A549 (cell line): ENCODE data around the gene DNM1. TPM values are rescaled to one million over a fixed set of nuclear protein-coding genes. Genes with fewer than 3 reads are reported as not detected.

ENCODE experiments used
- ATAC-seq, 2 experiments: fragments of 200-7000 bp in 1 of 2; fragments of >200 bp in 1 of 2; cut with Nextera tagmentation in 1 of 2; cut with Tn5 transposase in 1 of 2; 3 replicates each; pipeline versions ENCODE4 v1.8.0 to v1.9.1; 2018 to 2020; ENCODE audit warnings: mild to moderate bottlenecking in 1 of 2, moderate library complexity in 1 of 2
- CTCF ChIA-PET: fragments of 300-600 bp; sonication (Branson Sonifier 250); formaldehyde crosslinking; extraction: SDS; loops from one replicate; lab custom pipeline; 2021; ENCODE audit warnings: antibody characterized with exemption, inconsistent platforms; lab: Yijun Ruan, JAX
- POLR2A ChIA-PET: fragments of 350-600 bp; formaldehyde crosslinking; extraction: SDS; loops from one replicate; lab custom pipeline; 2021; ENCODE audit warnings: antibody characterized with exemption, inconsistent platforms; lab: Yijun Ruan, JAX
- DNase-seq, 2 experiments: peaks; one replicate each; pipeline versions ENCODE4 v3.0.0 to v3.0.0-alpha.2; 2011 to 2016; ENCODE audit warnings: low read depth in 1 of 2, low spot score in 1 of 2
- FAIRE-seq: peaks from 2 replicates; lab custom pipeline; 2011; peaks lifted over from hg19 to GRCh38; lab: Jason Lieb, UNC
- H3K27ac ChIP-seq, 2 experiments: fragments of >200 bp; sonication (Bioruptor Twin); formaldehyde crosslinking; 3 replicates each; pipeline ENCODE4 v1.5.1; 2016 to 2017
- H3K4me1 ChIP-seq: fragments of >200 bp; sonication (Bioruptor Twin); formaldehyde crosslinking; 3 replicates; pipeline ENCODE4 v1.6.1; 2016
- H3K4me2 ChIP-seq: fragments of >200 bp; sonication (Bioruptor Twin); formaldehyde crosslinking; 3 replicates; pipeline ENCODE4 v1.6.1; 2016
- H3K4me3 ChIP-seq: fragments of >200 bp; sonication (Bioruptor Twin); formaldehyde crosslinking; 3 replicates; pipeline ENCODE4 v1.5.1; 2016
- H3K9me3 ChIP-seq: fragments of >200 bp; sonication (Bioruptor Twin); formaldehyde crosslinking; 3 replicates; pipeline ENCODE4 v1.6.1; 2016
- BHLHE40 ChIP-seq: IDR thresholded peaks from 2 replicates; pipeline ENCODE4 v1.6.1; 2012; ENCODE audit warnings: low read depth, low read length, inconsistent platforms
- CHD4 ChIP-seq: fragments of 200-600 bp; sonication (generic); IDR thresholded peaks from 2 replicates; pipeline ENCODE4 v1.6.1; 2016; ENCODE audit warnings: antibody characterized with exemption, mild to moderate bottlenecking, borderline replicate concordance
- FOSL2 ChIP-seq, 2 experiments: fragments of 450-650 bp in 1 of 2; fragments of >200 bp in 1 of 2; sonication (Bioruptor Twin) in 1 of 2; formaldehyde crosslinking; IDR thresholded peaks; 2 replicates each; pipeline versions ENCODE4 v1.5.0 to v1.6.1; 2016 to 2020; ENCODE audit warnings: mild to moderate bottlenecking in 1 of 2, moderate library complexity in 1 of 2
- FOXS1 ChIP-seq: fragments of 250-450 bp; sonication (Bioruptor Pico); IDR thresholded peaks from 2 replicates; pipeline ENCODE4 v1.5.0; 2020; ENCODE audit warnings: mild to moderate bottlenecking, moderate library complexity
- GATA3 ChIP-seq: IDR thresholded peaks from 2 replicates; pipeline ENCODE4 v1.6.1; 2012; ENCODE audit warnings: borderline replicate concordance
- HOXB5 ChIP-seq: fragments of 250-450 bp; sonication (Bioruptor Pico); IDR thresholded peaks from 2 replicates; pipeline ENCODE4 v1.5.0; 2020; ENCODE audit warnings: mild to moderate bottlenecking, moderate library complexity
- MAFK ChIP-seq: fragments of 450-650 bp; IDR thresholded peaks from 2 replicates; pipeline ENCODE4 v1.6.1; 2014; ENCODE audit not compliant: partially characterized antibody
- NPAS2 ChIP-seq: fragments of 250-450 bp; sonication (Bioruptor Pico); IDR thresholded peaks from 2 replicates; pipeline ENCODE4 v1.8.0; 2022; ENCODE audit warnings: mild to moderate bottlenecking, moderate library complexity, borderline replicate concordance
- POLR2AphosphoS2 ChIP-seq: conservative IDR thresholded peaks from 2 replicates; pipeline ENCODE4 v1.6.1; 2012; ENCODE audit warnings: low read length, improper control_type of control experiment, inconsistent platforms
- RARB ChIP-seq: fragments of 250-450 bp; sonication (Bioruptor Pico); IDR thresholded peaks from 2 replicates; pipeline ENCODE4 v1.8.0; 2021; ENCODE audit warnings: mild to moderate bottlenecking, moderate library complexity
- RCOR1 ChIP-seq: fragments of 150-350 bp; IDR thresholded peaks from 2 replicates; pipeline ENCODE4 v1.6.1; 2014; ENCODE audit warnings: antibody characterized with exemption, low read length, low read depth
- SMC3 ChIP-seq: fragments of >200 bp; sonication (Bioruptor Twin); formaldehyde crosslinking; IDR thresholded peaks from 3 replicates; pipeline ENCODE4 v1.6.1; 2018; ENCODE audit warnings: inconsistent platforms
- ZNF302 ChIP-seq: fragments of 250-450 bp; sonication (Bioruptor Pico); IDR thresholded peaks from 2 replicates; pipeline ENCODE4 v1.9.0; 2021; ENCODE audit warnings: inconsistent platforms, mild to moderate bottlenecking, moderate library complexity
- ZSCAN20 ChIP-seq: fragments of 250-450 bp; sonication (Bioruptor Pico); IDR thresholded peaks from 2 replicates; pipeline ENCODE4 v1.8.0; 2022; ENCODE audit warnings: mild to moderate bottlenecking, moderate library complexity
- WGBS: methylation state at CpG from one replicate; pipeline ENCODE4 v1.1.6; 2017; ENCODE audit errors: missing lambda C conversion rate; 5-methylcytosine and 5-hydroxymethylcytosine counted together
- polyA plus RNA-seq, 4 experiments: library from polyadenylated mRNA; depleted of rRNA in 3 of 4; stranded (reverse); fragments of >200 nt; fragmentation: RNase III in 1 of 4; extraction: RNeasy Plus Mini Kit Qiagen cat#74134 plus additional on column Dnase treatment in 1 of 4; gene quantifications; 2 replicates in 3 of 4; 3 replicates in 1 of 4; pipeline ENCODE4 v1.2.3, GENCODE V29; 2011 to 2017
- TF ChIP-seq, protein P1 (sequence below): fragments of 150-350 bp; IDR thresholded peaks from 2 replicates; pipeline ENCODE4 v1.6.1; 2014; ENCODE audit warnings: low read depth, mild to moderate bottlenecking, low read length
- TF ChIP-seq, protein P2 (sequence below): fragments of >200 bp; sonication (Bioruptor Twin); formaldehyde crosslinking; IDR thresholded peaks from 3 replicates; pipeline ENCODE4 v1.6.1; 2016
- TF ChIP-seq, protein P3 (sequence below): IDR thresholded peaks from 2 replicates; pipeline ENCODE4 v1.6.1; 2012

Gene DNM1
- polyA plus RNA-seq, 2 of the 4 experiments (the other 2 are of a cell fraction) = 60.2 to 139 TPM

DNA sequence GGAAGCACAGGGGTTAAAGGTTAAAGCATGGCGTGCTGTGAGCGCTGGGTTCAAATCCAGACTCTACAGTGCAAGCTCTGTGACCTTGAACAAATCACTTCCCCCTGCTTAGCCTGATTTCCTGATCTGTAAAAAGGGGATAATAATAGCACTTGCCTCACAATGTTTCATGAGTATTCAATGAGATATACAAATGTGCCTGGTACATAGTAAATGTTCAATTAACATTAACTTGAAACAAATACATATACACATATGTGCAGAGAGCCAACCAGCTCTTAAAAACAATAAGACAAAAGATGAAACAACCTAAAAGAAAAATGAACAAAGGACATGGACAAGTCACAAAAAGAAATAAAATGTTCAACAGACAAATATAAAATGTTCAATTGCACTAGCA, 15.8 kb upstream of the DNM1 start (continued):
- TF ChIP-seq, protein P1, sequence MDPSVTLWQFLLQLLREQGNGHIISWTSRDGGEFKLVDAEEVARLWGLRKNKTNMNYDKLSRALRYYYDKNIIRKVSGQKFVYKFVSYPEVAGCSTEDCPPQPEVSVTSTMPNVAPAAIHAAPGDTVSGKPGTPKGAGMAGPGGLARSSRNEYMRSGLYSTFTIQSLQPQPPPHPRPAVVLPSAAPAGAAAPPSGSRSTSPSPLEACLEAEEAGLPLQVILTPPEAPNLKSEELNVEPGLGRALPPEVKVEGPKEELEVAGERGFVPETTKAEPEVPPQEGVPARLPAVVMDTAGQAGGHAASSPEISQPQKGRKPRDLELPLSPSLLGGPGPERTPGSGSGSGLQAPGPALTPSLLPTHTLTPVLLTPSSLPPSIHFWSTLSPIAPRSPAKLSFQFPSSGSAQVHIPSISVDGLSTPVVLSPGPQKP = no peak
- TF ChIP-seq BHLHE40 (no peak), RARB (CRISPR knock-in tag) (no peak), FOXS1 (CRISPR knock-in tag) (no peak), ZSCAN20 (no peak), RCOR1 (no peak), HOXB5 (CRISPR knock-in tag) (no peak), ZNF302 (CRISPR knock-in tag) (no peak), POLR2AphosphoS2 (no peak), FOSL2 (IDR thresholded peaks at IDR 0.05) (no peak), FOSL2 (CRISPR knock-in tag; IDR thresholded peaks at IDR 0.05) (no peak)
- TF ChIP-seq, protein P2, sequence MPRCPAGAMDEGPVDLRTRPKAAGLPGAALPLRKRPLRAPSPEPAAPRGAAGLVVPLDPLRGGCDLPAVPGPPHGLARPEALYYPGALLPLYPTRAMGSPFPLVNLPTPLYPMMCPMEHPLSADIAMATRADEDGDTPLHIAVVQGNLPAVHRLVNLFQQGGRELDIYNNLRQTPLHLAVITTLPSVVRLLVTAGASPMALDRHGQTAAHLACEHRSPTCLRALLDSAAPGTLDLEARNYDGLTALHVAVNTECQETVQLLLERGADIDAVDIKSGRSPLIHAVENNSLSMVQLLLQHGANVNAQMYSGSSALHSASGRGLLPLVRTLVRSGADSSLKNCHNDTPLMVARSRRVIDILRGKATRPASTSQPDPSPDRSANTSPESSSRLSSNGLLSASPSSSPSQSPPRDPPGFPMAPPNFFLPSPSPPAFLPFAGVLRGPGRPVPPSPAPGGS = no peak
- TF ChIP-seq, protein P3, sequence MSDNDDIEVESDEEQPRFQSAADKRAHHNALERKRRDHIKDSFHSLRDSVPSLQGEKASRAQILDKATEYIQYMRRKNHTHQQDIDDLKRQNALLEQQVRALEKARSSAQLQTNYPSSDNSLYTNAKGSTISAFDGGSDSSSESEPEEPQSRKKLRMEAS = no peak

DNA sequence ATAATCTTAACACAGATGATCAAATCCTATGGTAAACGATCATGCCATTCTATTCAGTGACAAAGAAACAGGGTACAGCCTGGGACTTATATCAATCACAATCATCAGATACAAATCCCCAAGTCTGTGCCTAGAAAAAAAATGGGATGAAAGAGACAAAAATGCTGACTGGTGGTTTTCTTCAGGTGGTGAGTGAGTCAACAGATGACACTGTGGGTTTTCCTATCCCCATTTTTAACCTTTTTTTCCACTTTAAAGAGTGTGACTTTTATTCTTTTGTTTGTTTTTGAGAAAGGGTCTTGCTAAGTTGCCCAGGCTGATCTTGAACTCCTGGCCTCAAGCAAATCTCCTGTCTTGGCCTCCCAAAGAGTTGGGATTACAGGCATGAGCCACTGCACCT, 15.0 kb upstream of the DNM1 start:
- ChIA-PET CTCF (interaction anchor here (1.0 to 2.7 kb wide), 2 partner anchors 16 to 153 kb away, joined by 3 to 12 read pairs; partner anchors contain the start of gene DNM1), POLR2A (no interaction called here)
- WGBS = 88% methylated on average over 1 of the region's 1 CpG

DNA sequence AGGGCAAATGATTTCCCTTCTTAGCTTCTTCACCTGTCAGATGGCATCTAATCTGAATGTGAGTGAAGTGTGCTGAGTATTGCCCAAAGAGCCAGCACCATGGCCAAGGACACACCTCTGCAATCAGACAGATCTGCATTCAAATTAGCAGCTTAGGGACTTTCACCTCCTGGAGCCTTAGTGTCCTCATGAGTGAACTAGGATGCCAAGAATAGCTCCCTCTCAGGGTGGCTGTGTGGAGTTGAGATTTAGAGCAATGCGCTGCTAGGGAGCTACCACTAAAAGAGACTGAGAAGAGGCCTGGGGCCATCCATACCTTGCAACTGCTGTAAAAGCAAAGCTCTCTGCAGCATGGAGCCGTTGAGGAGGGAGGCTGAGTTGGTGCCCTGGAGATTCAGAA, 13.2 kb upstream of the DNM1 start:
- Histone ChIP-seq H3K27ac (peak overlapping the region in 1 of 2 experiments; percentile 99; a peak in 1 of 6 replicates), H3K4me1 (peaks cover 17% of the 10 kb centered on the region), H3K4me3 (no peak overlapping the region; the same call in 2 of the 3 replicates), H3K4me2 (peak overlapping the region; percentile 94), H3K9me3 (no peaks in the 10 kb centered on the region)
- CTCF ChIA-PET = interaction anchor here (0.8 to 2.8 kb wide), 18 partner anchors 9 to 406 kb away, joined by 3 to 41 read pairs (median 3); partner anchors contain the start of gene DNM1
- ATAC-seq = no peak
- POLR2A ChIA-PET = interaction anchor here (1.6 kb wide), 1 partner anchor 61 kb away, joined by 3 read pairs; no protein-coding TSS in a partner anchor
- no peak for TF ChIP-seq NPAS2 (CRISPR knock-in tag)
- no peak for TF ChIP-seq RARB (CRISPR knock-in tag)
- no peak for TF ChIP-seq CHD4
- TF ChIP-seq, protein P2 = no peak
- TF ChIP-seq MAFK = no peak
- TF ChIP-seq GATA3 = no peak
- WGBS = 85% methylated on average over 2 of the region's 2 CpGs
- DNase-seq = no peak
- FAIRE-seq = no peak

More for the DNA sequence above, 15.0 kb upstream of the DNM1 start:
- FAIRE-seq (no peak), ATAC-seq (no peak), DNase-seq (no peak)
- Histone ChIP-seq H3K4me3 (no peak overlapping the region), H3K4me2 (no peak overlapping the region), H3K27ac (no peak overlapping the region), H3K4me1 (peaks cover 14% of the 10 kb centered on the region), H3K9me3 (no peaks in the 10 kb centered on the region)
- TF ChIP-seq MAFK = peak; percentile 98
- TF ChIP-seq SMC3 = no peak
